Measurements from ENCODE around the gene ADAM21.
"Not testable (repeated sequence)": the region's sequence is repeated elsewhere in the genome, so short reads cannot be mapped to it uniquely, and the experiment has no call there.

The ADAM21 gene

DNA sequence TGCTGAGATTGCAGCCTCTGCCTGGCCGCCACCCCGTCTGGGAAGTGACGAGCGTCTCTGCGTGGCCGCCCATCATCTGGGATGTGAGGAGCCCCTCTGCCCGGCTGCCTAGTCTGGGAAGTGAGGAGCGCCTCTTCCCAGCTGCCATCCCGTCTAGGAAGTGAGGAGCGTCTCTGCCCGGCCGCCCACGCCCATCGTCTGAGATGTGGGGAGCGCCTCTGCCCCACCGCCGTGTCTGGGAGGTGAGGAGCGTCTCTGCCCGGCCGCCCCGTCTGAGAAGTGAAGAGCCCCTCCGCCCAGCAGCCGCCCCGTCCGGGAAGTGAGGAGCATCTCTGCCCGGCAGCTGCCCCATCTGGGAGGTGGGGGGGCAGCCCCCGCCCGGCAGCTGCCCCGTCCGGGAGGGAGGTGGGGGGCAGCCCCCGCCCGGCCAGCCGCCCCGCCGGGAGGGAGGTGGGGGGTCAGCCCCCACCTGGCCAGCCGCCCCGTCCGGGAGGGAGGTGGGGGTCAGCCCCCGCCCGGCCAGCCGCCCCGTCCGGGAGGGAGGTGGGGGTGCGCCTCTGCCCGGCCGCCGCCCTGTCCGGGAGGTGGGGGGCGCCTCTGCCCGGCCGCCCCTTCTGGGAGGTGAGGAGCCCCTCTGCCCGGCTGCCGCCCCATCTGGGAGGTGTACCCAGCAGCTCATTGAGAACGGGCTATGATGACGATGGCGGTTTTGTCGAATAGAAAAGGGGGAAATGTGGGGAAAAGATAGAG lies 25.6 kb downstream of the ADAM21 start:
- DNase-seq (ENCODE audit: low read depth), result not testable (repeated sequence)

DNA sequence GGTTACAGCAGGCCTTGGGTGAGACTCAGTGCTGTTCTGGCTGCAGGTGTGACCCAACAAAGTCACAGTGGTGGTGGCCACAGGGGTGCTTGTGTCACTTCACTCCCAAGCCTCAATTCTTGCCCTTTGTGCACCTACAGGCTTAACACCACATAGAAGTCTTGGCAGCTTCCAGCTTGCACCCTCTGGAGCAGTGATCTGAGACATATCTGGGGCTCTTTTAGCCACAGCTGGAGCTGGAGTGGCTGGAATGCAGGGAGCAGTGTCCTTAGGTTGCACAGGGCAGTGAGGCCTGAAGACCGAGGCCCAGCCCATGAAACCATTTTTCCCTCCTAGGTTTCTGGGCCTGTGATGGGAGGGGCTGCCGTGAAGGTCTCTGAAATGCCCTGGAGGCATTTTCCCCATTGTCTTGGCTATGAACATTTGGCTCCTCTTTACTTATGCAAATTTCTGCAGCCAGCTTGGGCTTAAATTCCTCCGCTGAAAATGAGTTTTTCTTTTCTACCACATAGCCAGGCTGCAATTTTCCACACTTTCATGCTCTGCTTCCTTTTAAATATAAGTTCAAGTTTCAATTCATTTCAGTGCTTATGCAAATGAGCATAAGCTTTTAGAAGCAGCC lies 37.7 kb downstream of the ADAM21 start:
- DNase-seq (ENCODE audit: low read depth), result no peak

DNA sequence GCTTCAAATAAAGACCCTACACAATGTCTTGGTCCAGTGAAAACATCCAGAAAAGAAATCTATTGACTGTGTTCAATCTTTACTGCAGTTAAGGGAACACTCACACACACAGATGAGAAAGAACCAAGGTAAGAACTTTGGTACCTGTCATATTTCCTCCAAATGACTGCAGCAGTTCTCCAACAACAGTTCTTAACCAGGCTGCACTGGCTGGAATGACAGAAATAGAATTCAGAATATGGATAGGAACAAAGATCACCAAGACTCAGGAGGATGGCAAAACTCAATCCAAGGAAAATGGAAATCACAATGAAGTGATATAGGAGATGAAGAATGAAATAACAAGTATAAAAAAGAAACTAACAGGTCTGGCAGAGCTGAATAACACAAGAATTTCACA lies 46.2 kb downstream of the ADAM21 start:
- DNase-seq (ENCODE audit: low read depth), result no peak
